Measurements from ENCODE around the gene FAM136A. TPM values are rescaled to one million over a fixed set of nuclear protein-coding genes. Genes with fewer than 3 reads are reported as not detected.

FAM136A gene
- total RNA-seq: 19.2 and 40.8 TPM in 2 replicates

DNA sequence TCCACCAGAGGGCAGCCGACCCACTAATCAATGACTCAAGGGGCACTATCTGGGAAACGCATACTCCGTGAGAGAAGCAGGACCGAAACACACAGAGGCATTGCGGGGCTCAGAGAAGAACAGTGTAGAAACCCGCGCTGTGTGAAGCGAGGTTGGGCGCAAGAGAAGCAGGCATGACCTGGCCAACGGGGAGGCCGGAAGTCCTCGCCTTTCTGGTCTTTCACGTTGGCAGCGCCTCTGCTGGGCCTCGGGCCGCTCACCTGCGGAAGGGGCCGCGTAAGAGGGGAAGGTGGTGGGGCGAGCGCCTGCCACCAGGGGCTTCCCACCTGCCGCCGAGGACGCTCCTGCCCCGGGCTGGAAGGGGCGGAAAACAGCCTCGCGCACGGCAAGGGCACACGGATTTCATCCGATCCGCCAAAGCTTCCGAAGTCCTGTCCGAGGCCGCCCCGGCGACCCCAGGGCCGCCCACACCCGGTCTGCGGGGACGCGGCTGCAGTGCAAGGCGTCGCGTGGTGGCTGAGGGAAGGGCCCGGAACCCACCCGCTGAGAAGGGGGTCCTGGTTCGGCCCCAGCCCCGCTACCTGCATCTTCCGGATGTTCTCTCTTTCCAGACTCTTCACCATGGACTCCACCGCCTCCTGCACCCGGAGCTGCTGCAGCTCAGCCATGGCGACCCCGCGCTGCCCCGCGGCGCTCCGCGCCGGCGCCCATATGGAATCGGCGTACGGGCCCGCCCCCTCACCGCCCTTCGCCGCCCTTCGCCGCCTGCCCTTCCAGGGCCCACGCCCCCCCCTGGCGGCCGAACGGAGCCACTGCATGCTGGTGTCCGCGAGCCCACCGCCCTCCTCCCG, at the start of gene FAM136A:
Gene FAM136A (minus strand): TSS at position 724 of the 851 bp plus-strand sequence. CDS start 56 bp downstream, at position 668.

DNA sequence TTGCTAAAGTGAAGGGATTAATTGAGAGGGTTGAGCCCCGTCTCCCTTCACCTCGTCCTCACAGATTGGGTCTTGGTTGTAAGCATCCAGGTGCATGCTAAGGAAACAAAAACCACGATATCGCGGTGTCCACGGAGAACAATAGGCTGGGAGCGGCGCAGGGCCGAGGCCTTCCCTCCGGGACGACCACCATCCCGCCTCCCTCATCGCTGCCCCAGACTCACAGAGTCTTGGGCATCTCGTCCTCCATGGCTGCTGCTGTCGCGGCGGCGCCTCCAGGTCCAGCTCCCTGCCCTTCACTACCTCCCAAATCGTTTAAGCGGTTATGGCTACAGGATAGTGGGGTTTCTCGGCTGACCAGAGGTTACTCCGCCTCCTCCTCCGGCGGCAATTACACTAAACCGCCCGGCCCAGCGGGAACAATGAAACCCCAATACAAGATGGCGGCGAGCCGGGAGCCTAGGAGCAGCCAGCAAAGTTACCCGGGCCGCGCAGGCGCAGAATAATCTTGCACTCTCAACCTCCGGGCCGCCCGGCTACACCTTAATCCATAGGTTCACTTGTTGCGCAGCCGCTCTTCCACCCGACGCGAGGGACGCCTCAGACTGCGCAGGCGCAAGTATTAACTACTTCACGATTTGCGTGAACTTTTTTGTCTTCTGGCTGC, 53.6 kb downstream of the FAM136A start, which contains the start of gene TIA1:
Gene TIA1 (minus strand): TSS at position 448 of the 667 bp plus-strand sequence. CDS start 198 bp downstream, at position 250.

Other genes with a start within 250 kb of the FAM136A start
- gene PCBP1, start 214.6 kb downstream of the FAM136A start, total RNA-seq: 26.8 and 60.4 TPM in 2 replicates
- gene C2orf42, start 111.0 kb downstream of the FAM136A start, total RNA-seq: 28.8 and 28.9 TPM in 2 replicates
- 69.9 and 75.0 TPM in 2 replicates for gene TIA1, start 53.4 kb downstream of the FAM136A start, total RNA-seq
- 53.9 and 133 TPM in 2 replicates for gene PCYOX1, start 43.9 kb downstream of the FAM136A start, total RNA-seq
- 202 and 365 TPM in 2 replicates for gene SNRPG, start 8.3 kb downstream of the FAM136A start, total RNA-seq

All from regular cardiac myocyte (primary cell).